ENCODE data around the gene RPL11.

GRCh38 chr1:23645338-23645737, 46.3 kb upstream of the RPL11 start:
- TF ChIP-seq CTCF (IDR thresholded peaks at IDR 0.05; ENCODE audit: low read depth, low read length) (no peak), EZH2phosphoT487 (IDR thresholded peaks at IDR 0.05; ENCODE audit: low read depth) (no peak)

Measured in OCI-LY3 (cell line).